ENCODE results near the gene NDRG3. TPM values are rescaled to one million over a fixed set of nuclear protein-coding genes. Genes with fewer than 3 reads are reported as not detected.
"Not testable (repeated sequence)": the region's sequence is repeated elsewhere in the genome, so short reads cannot be mapped to it uniquely, and the experiment has no call there.

The NDRG3 gene
- total RNA-seq, 1 donor from 2014 or later = 21.1 TPM

DNA sequence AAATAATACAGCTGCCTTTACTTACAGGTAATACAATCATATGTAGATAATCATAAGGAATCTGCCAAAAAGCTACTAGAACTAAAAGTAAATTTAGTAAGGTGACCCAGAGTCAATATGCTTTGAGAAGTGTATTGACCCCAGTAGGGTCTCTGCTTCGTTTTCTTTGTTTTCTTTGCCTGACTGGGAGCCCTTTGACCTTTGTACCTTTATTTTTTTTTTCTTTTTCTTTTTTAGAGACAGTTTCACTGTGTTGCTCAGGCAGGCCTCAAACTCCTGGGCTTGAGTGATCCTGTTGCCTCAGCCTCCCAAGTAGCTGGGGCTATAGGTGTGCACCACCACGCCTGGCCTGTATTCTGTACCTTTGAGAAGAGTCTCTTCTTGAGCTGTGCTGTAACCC, 122.4 kb downstream of the NDRG3 start:
- no peak overlapping the region for H3K27ac ChIP-seq
- H3K4me1 ChIP-seq = no peaks in the 10 kb centered on the region
- no peaks in the 10 kb centered on the region for H3K27me3 ChIP-seq
- no peak for DNase-seq (ENCODE audit: extremely low spot score in 2 of 2)
- H3K4me3 ChIP-seq = no peak overlapping the region
- no peaks in the 10 kb centered on the region for H3K36me3 ChIP-seq
- TF ChIP-seq POLR2AphosphoS5 (IDR thresholded peaks at IDR 0.05; ENCODE audit: insufficient read depth in 1 of 2, low read depth in 1 of 2) = no peak
- no peak for TF ChIP-seq POLR2A (IDR thresholded peaks at IDR 0.05)
- TF ChIP-seq, protein P1, sequence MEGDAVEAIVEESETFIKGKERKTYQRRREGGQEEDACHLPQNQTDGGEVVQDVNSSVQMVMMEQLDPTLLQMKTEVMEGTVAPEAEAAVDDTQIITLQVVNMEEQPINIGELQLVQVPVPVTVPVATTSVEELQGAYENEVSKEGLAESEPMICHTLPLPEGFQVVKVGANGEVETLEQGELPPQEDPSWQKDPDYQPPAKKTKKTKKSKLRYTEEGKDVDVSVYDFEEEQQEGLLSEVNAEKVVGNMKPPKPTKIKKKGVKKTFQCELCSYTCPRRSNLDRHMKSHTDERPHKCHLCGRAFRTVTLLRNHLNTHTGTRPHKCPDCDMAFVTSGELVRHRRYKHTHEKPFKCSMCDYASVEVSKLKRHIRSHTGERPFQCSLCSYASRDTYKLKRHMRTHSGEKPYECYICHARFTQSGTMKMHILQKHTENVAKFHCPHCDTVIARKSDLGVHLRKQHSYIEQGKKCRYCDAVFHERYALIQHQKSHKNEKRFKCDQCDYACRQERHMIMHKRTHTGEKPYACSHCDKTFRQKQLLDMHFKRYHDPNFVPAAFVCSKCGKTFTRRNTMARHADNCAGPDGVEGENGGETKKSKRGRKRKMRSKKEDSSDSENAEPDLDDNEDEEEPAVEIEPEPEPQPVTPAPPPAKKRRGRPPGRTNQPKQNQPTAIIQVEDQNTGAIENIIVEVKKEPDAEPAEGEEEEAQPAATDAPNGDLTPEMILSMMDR (IDR thresholded peaks at IDR 0.05) = no peak
- intact Hi-C loops (cut with DNase I) = no loop called here
- H3K9me3 ChIP-seq = no peaks in the 10 kb centered on the region

GRCh38 chr20:36620917-36621316, 125.0 kb downstream of the NDRG3 start:
- H3K4me1 ChIP-seq = no peaks in the 10 kb centered on the region
- H3K4me3 ChIP-seq = no peak overlapping the region
- H3K27me3 ChIP-seq = no peaks in the 10 kb centered on the region
- H3K9me3 ChIP-seq = no peaks in the 10 kb centered on the region
- TF ChIP-seq, protein P1 (IDR thresholded peaks at IDR 0.05) = no peak
- TF ChIP-seq POLR2AphosphoS5 (IDR thresholded peaks at IDR 0.05; ENCODE audit: insufficient read depth in 1 of 2, low read depth in 1 of 2) (no peak), POLR2A (IDR thresholded peaks at IDR 0.05) (no peak)
- DNase-seq (ENCODE audit: extremely low spot score in 2 of 2) = no peak
- intact Hi-C loops (cut with DNase I) = no loop called here
- no peak overlapping the region for H3K27ac ChIP-seq
- H3K36me3 ChIP-seq = no peaks in the 10 kb centered on the region

DNA sequence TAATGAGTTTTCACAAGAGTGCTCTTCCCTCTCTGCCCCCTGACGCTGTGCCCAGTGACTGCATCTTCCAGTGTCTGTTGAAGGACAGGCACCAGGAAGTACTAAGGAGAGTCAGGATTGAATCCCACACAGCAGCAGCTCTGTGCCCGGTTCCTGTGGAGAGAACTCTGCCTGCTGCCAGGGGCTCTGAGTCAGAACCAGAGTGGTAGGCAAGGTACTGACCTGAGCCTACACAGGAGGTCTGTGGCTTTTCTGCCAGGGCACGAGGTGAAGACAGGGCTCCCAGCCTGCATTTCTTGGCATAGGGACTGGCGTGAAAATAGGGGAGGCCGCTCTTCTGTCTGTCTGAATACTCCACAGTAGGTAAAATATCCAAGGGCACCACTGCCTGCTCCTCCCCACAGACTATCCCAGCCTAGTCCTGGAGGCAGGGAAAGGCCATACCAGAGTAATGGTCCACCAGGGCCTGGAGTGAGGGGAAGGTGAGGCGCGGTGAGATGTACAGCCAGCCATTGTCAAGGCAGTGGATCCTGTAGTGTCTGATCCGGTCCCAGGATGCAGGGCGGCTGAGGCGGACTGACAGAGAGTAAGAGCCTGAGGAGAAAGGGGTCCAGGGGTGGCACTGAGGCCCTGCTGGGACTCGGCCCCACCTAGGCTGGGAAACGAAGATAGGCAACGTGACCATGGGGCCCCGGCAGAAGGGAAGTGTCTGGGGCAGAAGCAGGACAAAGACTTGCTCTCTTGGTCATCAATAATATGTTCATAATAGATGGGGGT, 130.9 kb downstream of the NDRG3 start:
- Histone ChIP-seq H3K27ac (no peak overlapping the region), H3K27me3 (no peaks in the 10 kb centered on the region), H3K36me3 (peaks cover 0 to 43% of the 10 kb centered on the region in 2 donors), H3K4me1 (no peaks in the 10 kb centered on the region), H3K9me3 (no peaks in the 10 kb centered on the region), H3K4me3 (no peak overlapping the region)
- no peak for DNase-seq (ENCODE audit: extremely low spot score in 2 of 2)
- no peak for TF ChIP-seq POLR2A (IDR thresholded peaks at IDR 0.05)
- TF ChIP-seq, protein P1 (IDR thresholded peaks at IDR 0.05) = no peak
- TF ChIP-seq POLR2AphosphoS5 (IDR thresholded peaks at IDR 0.05; ENCODE audit: insufficient read depth in 1 of 2, low read depth in 1 of 2) = no peak
- intact Hi-C loops (cut with DNase I) = no loop called here

DNA sequence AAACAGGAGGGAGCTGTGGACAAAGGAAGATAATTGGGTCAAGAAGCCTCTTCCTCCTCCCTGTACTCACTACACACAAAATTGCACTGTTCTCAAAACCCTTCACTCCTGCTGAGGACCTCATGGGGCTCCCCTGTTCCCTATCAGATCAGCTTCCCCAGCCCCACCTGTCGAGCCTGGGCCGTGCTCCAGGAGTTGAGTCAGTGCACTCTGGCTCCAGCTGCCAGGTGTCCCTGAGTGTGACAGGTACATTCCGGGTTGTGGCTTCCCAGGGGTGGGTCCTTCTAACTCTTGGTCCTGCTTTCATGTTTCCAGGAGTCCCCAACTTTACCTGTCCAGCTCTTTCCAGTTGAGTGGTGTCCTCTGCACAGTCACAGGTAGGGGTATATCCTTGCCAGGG, 131.9 kb downstream of the NDRG3 start:
- intact Hi-C loops (cut with DNase I) = no loop called here
- Histone ChIP-seq H3K9me3 (no peaks in the 10 kb centered on the region), H3K27ac (no peak overlapping the region), H3K4me1 (no peaks in the 10 kb centered on the region), H3K36me3 (peaks cover 0 to 52% of the 10 kb centered on the region in 2 donors), H3K4me3 (no peak overlapping the region), H3K27me3 (no peaks in the 10 kb centered on the region)
- no peak for TF ChIP-seq POLR2AphosphoS5 (IDR thresholded peaks at IDR 0.05; ENCODE audit: insufficient read depth in 1 of 2, low read depth in 1 of 2)
- TF ChIP-seq, protein P1 (IDR thresholded peaks at IDR 0.05) = no peak
- TF ChIP-seq POLR2A (IDR thresholded peaks at IDR 0.05) = no peak
- DNase-seq (ENCODE audit: extremely low spot score in 2 of 2) = no peak

GRCh38 chr20:36611625-36612024, 134.3 kb downstream of the NDRG3 start:
- TF ChIP-seq POLR2AphosphoS5 (IDR thresholded peaks at IDR 0.05; ENCODE audit: insufficient read depth in 1 of 2, low read depth in 1 of 2) (no peak), POLR2A (IDR thresholded peaks at IDR 0.05) (no peak)
- TF ChIP-seq, protein P1 (IDR thresholded peaks at IDR 0.05) = no peak
- Histone ChIP-seq H3K4me1 (peaks cover 10% of the 10 kb centered on the region), H3K27ac (no peak overlapping the region), H3K9me3 (no peaks in the 10 kb centered on the region), H3K4me3 (no peak overlapping the region), H3K27me3 (no peaks in the 10 kb centered on the region), H3K36me3 (peaks cover 0 to 57% of the 10 kb centered on the region in 2 donors)
- intact Hi-C loops (cut with DNase I) = no loop called here
- no peak for DNase-seq (ENCODE audit: extremely low spot score in 2 of 2)

GRCh38 chr20:36608388-36608728, 137.5 kb downstream of the NDRG3 start:
- H3K36me3 ChIP-seq = peaks cover 0 to 47% of the 10 kb centered on the region in 2 donors
- H3K27ac ChIP-seq; H3K27me3 ChIP-seq; H3K9me3 ChIP-seq; intact Hi-C loops (cut with DNase I); DNase-seq (ENCODE audit: extremely low spot score in 2 of 2); H3K4me3 ChIP-seq: not testable (repeated sequence)
- peaks cover 22% of the 10 kb centered on the region for H3K4me1 ChIP-seq

All from vagina (tissue), 2 donors.